Thoracic aorta (tissue), 2 donors: ENCODE data around the gene DCST1. TPM values are rescaled to one million over a fixed set of nuclear protein-coding genes. Genes with fewer than 3 reads are reported as not detected.
"Not testable (repeated sequence)": the region's sequence is repeated elsewhere in the genome, so short reads cannot be mapped to it uniquely, and the experiment has no call there.

Source experiments
- ATAC-seq: fragments of 150-250 bp; one replicate; pipeline ENCODE4 v1.8.0; 2017; ENCODE audit warnings: low read depth; ENCODE audit not compliant: insufficient number of reproducible peaks, low FRiP score
- DNase-seq: peaks from one replicate; pipeline ENCODE4 v3.0.0-alpha.2; 2020; ENCODE audit warnings: low spot score
- H3K27ac ChIP-seq, 2 donors: fragments of 200-600 bp; sonication (generic); 1 replicate in 1 of 2; 2 replicates in 1 of 2; pipeline ENCODE4 v1.5.1; 2016; ENCODE audit warnings: mild to moderate bottlenecking in 2 of 2, moderate library complexity in 2 of 2
- H3K27me3 ChIP-seq: fragments of 200-600 bp; sonication (generic); replicated peaks from 2 replicates; pipeline ENCODE4 v1.6.0; 2016; ENCODE audit warnings: mild to moderate bottlenecking; ENCODE audit not compliant: insufficient read depth
- H3K36me3 ChIP-seq: fragments of 200-600 bp; sonication (generic); one replicate; pipeline ENCODE4 v1.5.1; 2016
- H3K4me1 ChIP-seq, 2 donors: fragments of 200-600 bp; sonication (generic); 1 replicate in 1 of 2; 2 replicates in 1 of 2; pipeline versions ENCODE4 v1.5.1 to v1.6.0; 2016; ENCODE audit warnings: low read depth in 2 of 2, mild to moderate bottlenecking in 1 of 2; ENCODE audit not compliant: control insufficient read depth in 1 of 2
- H3K4me3 ChIP-seq: fragments of 200-600 bp; sonication (generic); 2 replicates; pipeline ENCODE4 v1.5.1; 2016; ENCODE audit warnings: mild to moderate bottlenecking
- H3K9me3 ChIP-seq: fragments of 200-600 bp; sonication (generic); 2 replicates; pipeline ENCODE4 v1.5.1; 2016
- total RNA-seq, 2 donors: library from RNA; depleted of rRNA; stranded (reverse); fragments of >200 nt; gene quantifications; one replicate each; pipeline versions ENCODE4 v1.1.0 to v1.2.3, GENCODE V29; 2016
- TF ChIP-seq, protein P1 (sequence below): fragments of 200-600 bp; sonication (generic); IDR thresholded peaks from one replicate; pipeline ENCODE4 v1.5.1; 2019; ENCODE audit warnings: antibody characterized with exemption

The DCST1 gene, protein sequence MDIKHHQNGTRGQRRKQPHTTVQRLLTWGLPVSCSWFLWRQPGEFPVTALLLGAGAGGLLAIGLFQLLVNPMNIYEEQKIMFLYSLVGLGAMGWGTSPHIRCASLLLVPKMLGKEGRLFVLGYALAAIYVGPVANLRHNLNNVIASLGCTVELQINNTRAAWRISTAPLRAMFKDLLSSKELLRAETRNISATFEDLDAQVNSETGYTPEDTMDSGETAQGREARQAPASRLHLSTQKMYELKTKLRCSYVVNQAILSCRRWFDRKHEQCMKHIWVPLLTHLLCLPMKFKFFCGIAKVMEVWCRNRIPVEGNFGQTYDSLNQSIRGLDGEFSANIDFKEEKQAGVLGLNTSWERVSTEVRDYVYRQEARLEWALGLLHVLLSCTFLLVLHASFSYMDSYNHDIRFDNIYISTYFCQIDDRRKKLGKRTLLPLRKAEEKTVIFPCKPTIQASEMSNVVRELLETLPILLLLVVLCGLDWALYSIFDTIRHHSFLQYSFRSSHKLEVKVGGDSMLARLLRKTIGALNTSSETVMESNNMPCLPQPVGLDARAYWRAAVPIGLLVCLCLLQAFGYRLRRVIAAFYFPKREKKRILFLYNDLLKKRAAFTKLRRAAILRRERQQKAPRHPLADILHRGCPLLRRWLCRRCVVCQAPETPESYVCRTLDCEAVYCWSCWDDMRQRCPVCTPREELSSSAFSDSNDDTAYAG
- total RNA-seq = not detected

DNA sequence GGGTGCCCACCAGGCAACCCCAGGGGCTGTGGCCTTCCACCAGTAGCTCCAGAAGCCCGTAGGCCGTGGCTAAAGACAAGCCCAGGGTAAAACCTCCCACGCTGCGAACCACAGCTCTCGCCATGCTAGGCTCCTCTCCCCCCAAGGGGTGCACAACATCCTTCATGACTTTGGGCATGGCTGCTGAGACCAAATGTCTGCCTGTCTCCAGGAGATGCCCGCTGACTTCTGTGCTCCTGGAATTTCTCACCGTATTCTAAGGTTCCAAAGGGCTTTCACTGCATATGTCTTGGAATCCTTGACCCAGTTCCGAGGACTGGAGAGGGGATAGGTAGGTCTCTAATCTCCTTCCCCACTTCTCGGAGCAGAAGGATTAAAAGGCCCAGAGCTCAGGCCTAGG is at the start of gene DCST1, which contains the start of gene DCST2:
DCST1 (plus strand) TSS at position 301 of the 400 bp plus-strand sequence. CDS start 213 bp downstream, outside the sequence.
DCST2 (minus strand) TSS at position 258 of the 400 bp plus-strand sequence; CDS start at position 178, 80 bp downstream.
- H3K4me3 ChIP-seq = no peak within 1 kb of the TSS
- no peaks in the 10 kb centered on the region for H3K9me3 ChIP-seq
- TF ChIP-seq, protein P1, sequence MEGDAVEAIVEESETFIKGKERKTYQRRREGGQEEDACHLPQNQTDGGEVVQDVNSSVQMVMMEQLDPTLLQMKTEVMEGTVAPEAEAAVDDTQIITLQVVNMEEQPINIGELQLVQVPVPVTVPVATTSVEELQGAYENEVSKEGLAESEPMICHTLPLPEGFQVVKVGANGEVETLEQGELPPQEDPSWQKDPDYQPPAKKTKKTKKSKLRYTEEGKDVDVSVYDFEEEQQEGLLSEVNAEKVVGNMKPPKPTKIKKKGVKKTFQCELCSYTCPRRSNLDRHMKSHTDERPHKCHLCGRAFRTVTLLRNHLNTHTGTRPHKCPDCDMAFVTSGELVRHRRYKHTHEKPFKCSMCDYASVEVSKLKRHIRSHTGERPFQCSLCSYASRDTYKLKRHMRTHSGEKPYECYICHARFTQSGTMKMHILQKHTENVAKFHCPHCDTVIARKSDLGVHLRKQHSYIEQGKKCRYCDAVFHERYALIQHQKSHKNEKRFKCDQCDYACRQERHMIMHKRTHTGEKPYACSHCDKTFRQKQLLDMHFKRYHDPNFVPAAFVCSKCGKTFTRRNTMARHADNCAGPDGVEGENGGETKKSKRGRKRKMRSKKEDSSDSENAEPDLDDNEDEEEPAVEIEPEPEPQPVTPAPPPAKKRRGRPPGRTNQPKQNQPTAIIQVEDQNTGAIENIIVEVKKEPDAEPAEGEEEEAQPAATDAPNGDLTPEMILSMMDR = no peak
- H3K27ac ChIP-seq = no peak within 1 kb of the TSS
- H3K4me1 ChIP-seq = no peaks in the 10 kb centered on the region
- no peak for ATAC-seq
- H3K27me3 ChIP-seq = no peaks in the 10 kb centered on the region
- H3K36me3 ChIP-seq = no peaks in the 10 kb centered on the region
- no peak for DNase-seq

GRCh38 chr1:154986736-154987135 is 46.9 kb upstream of the DCST1 start:
- not testable (repeated sequence) for H3K9me3 ChIP-seq, DNase-seq, H3K27me3 ChIP-seq, ATAC-seq, H3K27ac ChIP-seq, H3K4me3 ChIP-seq
- Histone ChIP-seq H3K36me3 (peaks cover 17% of the 10 kb centered on the region), H3K4me1 (peaks cover 9 to 16% of the 10 kb centered on the region in 2 donors)

- H3K27ac ChIP-seq = no peak overlapping the region
- TF ChIP-seq, protein P1 = no peak
- no peaks in the 10 kb centered on the region for H3K9me3 ChIP-seq
- H3K4me1 ChIP-seq = peaks cover 9 to 15% of the 10 kb centered on the region in 2 donors
- DNase-seq (no peak), ATAC-seq (no peak)
- H3K4me3 ChIP-seq = no peak overlapping the region
- peaks cover 17% of the 10 kb centered on the region for H3K36me3 ChIP-seq
- no peaks in the 10 kb centered on the region for H3K27me3 ChIP-seq
Measured at GRCh38 chr1:154987326-154987725, 46.3 kb upstream of the DCST1 start.

DNA sequence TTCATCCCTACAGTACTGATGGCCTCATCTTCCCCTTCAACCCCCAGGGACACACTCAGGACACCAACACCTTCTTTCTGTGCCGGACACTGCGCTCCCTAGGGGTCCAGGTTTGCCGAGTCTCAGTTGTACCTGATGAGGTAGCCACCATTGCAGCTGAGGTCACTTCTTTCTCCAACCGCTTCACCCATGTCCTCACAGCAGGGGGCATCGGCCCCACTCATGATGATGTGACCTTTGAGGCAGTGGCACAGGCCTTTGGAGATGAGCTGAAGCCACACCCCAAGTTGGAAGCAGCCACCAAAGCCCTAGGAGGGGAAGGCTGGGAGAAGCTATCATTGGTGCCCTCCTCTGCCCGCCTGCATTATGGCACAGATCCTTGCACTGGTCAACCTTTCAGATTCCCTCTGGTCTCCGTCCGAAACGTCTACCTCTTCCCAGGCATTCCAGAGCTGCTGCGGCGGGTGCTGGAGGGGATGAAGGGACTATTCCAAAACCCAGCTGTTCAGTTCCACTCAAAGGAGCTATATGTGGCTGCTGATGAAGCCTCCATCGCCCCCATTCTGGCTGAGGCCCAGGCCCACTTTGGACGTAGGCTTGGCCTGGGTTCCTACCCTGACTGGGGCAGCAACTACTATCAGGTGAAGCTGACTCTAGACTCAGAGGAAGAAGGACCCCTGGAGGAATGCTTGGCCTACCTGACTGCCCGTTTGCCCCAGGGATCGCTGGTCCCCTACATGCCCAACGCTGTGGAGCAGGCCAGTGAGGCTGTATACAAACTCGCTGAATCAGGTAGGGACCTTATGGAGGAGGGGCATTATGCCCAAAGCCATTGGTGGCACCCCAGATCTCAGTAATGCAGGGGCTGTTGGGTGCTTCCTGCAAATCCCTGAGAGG is 45.3 kb upstream of the DCST1 start:
- TF ChIP-seq, protein P1 = no peak
- H3K4me1 ChIP-seq = peaks cover 6 to 9% of the 10 kb centered on the region in 2 donors
- H3K27ac ChIP-seq = no peak overlapping the region
- H3K36me3 ChIP-seq = peaks cover 17% of the 10 kb centered on the region
- H3K27me3 ChIP-seq = no peaks in the 10 kb centered on the region
- ATAC-seq (no peak), DNase-seq (no peak)
- no peak overlapping the region for H3K4me3 ChIP-seq
- H3K9me3 ChIP-seq = no peaks in the 10 kb centered on the region

- Histone ChIP-seq H3K27me3 (no peaks in the 10 kb centered on the region), H3K4me1 (peaks cover 0 to under 1% of the 10 kb centered on the region in 2 donors), H3K36me3 (peaks cover 17% of the 10 kb centered on the region), H3K4me3 (no peak overlapping the region), H3K27ac (no peak overlapping the region), H3K9me3 (no peaks in the 10 kb centered on the region)
- no peak for DNase-seq
- no peak for ATAC-seq
- TF ChIP-seq, protein P1 = no peak
Measured at GRCh38 chr1:154989195-154989860, 44.3 kb upstream of the DCST1 start.
